ENCODE measurements around the gene ENTREP3. TPM values are rescaled to one million over a fixed set of nuclear protein-coding genes. Genes with fewer than 3 reads are reported as not detected.
A peak's percentile ranks its signal among the peaks of the same experiment; 100 is the strongest.
"Not testable (repeated sequence)": the region's sequence is repeated elsewhere in the genome, so short reads cannot be mapped to it uniquely, and the experiment has no call there.

Gene ENTREP3
- total RNA-seq, 2 donors from 2014 or later = 19.6 to 24.3 TPM

DNA sequence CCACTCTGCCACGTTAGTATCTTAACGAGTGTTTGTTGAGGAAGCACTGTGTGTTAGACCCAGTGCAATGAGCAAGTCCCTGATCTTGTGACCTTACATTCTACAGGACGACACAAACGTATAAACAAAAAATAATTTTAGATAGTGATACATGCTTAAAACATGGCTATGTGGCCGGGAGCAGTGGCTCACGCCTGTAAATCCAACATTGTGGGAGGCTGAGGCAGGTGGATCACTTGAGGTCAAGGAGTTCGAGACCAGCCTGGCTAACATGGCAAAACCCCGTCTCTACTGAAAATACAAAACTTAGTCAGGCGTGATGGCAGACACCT, 27.2 kb downstream of the ENTREP3 start:
- peak overlapping the region; percentile 18 to 58 for H3K4me3 ChIP-seq
- H3K4me1 ChIP-seq (replicated peaks) = no peaks in the 10 kb centered on the region
- H3K27ac ChIP-seq = peak overlapping the region; percentile 72 to 74
- H3K9me3 ChIP-seq = no peaks in the 10 kb centered on the region
- no peaks in the 10 kb centered on the region for H3K36me3 ChIP-seq
- H3K27me3 ChIP-seq (replicated peaks; ENCODE audit: insufficient read depth) = no peaks in the 10 kb centered on the region
- DNase-seq (ENCODE audit: low spot score) = no peak
- intact Hi-C loops (cut with DNase I) = no loop called here
- no peak for TF ChIP-seq POLR2AphosphoS5 (IDR thresholded peaks at IDR 0.05)
- TF ChIP-seq POLR2A (IDR thresholded peaks at IDR 0.05) = no peak
- TF ChIP-seq, protein P1, sequence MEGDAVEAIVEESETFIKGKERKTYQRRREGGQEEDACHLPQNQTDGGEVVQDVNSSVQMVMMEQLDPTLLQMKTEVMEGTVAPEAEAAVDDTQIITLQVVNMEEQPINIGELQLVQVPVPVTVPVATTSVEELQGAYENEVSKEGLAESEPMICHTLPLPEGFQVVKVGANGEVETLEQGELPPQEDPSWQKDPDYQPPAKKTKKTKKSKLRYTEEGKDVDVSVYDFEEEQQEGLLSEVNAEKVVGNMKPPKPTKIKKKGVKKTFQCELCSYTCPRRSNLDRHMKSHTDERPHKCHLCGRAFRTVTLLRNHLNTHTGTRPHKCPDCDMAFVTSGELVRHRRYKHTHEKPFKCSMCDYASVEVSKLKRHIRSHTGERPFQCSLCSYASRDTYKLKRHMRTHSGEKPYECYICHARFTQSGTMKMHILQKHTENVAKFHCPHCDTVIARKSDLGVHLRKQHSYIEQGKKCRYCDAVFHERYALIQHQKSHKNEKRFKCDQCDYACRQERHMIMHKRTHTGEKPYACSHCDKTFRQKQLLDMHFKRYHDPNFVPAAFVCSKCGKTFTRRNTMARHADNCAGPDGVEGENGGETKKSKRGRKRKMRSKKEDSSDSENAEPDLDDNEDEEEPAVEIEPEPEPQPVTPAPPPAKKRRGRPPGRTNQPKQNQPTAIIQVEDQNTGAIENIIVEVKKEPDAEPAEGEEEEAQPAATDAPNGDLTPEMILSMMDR (IDR thresholded peaks at IDR 0.05) = no peak
- 44% methylated on average over 9 of the region's 9 CpGs for WGBS

DNA sequence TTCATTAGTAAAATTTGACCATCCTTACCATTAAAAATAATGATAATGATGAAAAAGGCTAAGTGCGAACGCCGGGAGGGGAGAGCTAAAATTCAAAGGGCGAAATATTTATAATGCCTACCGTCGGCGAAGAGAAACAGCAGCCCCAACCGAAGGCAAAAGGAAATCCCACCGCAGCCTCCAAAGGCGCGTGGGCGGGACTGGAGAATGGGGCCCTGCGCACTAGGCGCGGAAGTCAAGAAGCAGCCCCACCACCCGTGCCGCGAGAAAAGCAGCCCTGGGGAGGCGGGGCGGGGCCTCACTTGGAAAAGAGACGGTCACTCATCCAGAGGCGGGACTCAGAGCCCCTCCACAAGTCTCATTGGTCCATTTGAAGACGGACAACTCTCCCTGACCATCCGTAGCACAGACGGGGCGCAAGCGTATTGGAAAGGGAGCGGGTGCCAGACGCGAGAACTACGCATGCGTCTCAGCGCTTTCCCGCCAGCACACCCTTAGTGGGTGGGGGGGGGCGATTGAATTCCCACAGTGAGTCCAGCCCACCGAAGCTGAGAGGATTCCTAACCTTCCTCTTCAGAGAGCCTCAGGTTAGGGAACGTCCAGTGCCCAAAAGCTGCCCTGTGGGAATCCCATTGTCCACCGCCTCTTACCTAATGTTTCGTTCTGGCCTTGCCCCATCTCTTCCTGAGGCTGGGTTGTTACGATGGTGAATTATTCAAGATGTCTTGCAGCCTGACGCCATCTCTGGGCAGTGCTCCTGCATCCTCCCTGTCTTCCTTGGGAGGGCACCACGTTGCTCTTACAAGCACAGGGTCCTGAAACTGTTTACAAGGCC, 27.8 kb downstream of the ENTREP3 start:
- intact Hi-C loops (cut with DNase I) = loop anchor here (1.0 kb wide), 1 partner anchor 21 kb away; no protein-coding TSS in a partner anchor
- WGBS = 0% methylated on average over 39 of the region's 42 CpGs
- Histone ChIP-seq H3K4me1 (replicated peaks) (no peaks in the 10 kb centered on the region), H3K9me3 (no peaks in the 10 kb centered on the region), H3K4me3 (peak overlapping the region; percentile 33 to 58), H3K36me3 (no peaks in the 10 kb centered on the region), H3K27me3 (replicated peaks; ENCODE audit: insufficient read depth) (no peaks in the 10 kb centered on the region), H3K27ac (peak overlapping the region; percentile 72 to 74)
- TF ChIP-seq POLR2A (IDR thresholded peaks at IDR 0.05) (peak; percentile 75), POLR2AphosphoS5 (IDR thresholded peaks at IDR 0.05) (peak; percentile 97)
- TF ChIP-seq, protein P1 (IDR thresholded peaks at IDR 0.05) = peak in 1 of 4 experiments; percentile 38
- peak; percentile 98 for DNase-seq (ENCODE audit: low spot score)

DNA sequence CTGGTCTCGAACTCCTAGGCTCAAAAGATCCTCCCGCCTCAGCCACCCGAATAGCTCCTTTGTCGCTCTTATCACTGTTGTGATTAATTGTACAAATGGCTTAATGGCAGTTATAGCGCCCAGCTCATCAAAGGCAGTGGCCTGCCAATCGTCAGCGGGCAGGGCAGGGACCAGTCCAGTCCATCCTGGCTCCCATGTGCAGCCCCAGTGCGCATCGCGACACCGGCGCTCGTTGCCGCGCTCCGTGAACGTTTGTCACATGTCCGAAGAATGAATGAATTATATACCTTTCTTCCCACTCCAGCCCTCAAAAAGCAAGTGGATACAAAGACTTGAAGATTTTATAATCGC, 28.4 kb downstream of the ENTREP3 start:
- no peaks in the 10 kb centered on the region for H3K9me3 ChIP-seq
- no peak for DNase-seq (ENCODE audit: low spot score)

DNA sequence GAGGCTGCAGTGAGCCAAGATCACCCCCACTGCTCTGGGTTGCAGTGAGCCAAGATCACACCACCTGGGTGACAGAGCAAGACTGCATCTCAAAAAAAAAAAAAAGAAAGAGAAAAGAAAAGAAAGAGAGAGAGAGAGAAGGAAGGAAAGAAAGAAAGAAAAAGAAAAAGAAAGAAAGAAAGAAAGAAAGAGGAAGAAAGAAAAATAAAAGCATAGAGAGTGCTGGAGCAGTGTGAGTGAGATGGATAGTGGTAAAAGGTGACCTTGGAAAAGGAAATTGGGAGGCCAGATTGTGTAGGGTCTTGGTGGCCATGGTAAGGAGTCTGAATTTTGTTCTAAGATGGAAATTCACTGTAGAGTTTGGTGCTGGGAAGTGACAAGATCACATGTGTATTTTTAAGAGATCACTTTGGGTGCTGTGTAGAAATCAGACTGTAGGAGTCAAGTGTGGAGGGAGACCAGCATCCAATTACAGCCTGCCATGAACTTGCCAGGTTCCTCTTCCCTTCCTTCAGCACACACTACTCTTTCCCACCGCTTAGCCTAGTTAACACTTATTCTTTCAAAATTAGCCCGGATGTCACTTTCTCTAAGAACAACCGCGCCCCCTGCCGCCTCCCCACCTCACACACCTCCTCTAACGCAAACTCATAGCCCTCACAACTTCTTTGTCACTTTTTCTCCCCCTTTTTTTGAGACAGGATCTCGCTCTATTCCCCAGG, 28.9 kb downstream of the ENTREP3 start:
- 0% methylated on average over 7 of the region's 7 CpGs for WGBS
- no peak for DNase-seq (ENCODE audit: low spot score)
- Histone ChIP-seq H3K4me3 (peak overlapping the region; percentile 33 to 58), H3K27me3 (replicated peaks; ENCODE audit: insufficient read depth) (no peaks in the 10 kb centered on the region), H3K9me3 (no peaks in the 10 kb centered on the region), H3K27ac (peak overlapping the region; percentile 59 to 67), H3K4me1 (replicated peaks) (no peaks in the 10 kb centered on the region), H3K36me3 (no peaks in the 10 kb centered on the region)
- TF ChIP-seq POLR2A (IDR thresholded peaks at IDR 0.05) = no peak
- no peak for TF ChIP-seq POLR2AphosphoS5 (IDR thresholded peaks at IDR 0.05)
- TF ChIP-seq, protein P1 (IDR thresholded peaks at IDR 0.05) = peak in 3 of 4 experiments; percentile 13 to 66 (median 48)
- intact Hi-C loops (cut with DNase I) = no loop called here

More for the DNA sequence above, 28.4 kb downstream of the ENTREP3 start:
- H3K27me3 ChIP-seq (replicated peaks; ENCODE audit: insufficient read depth) = no peaks in the 10 kb centered on the region
- H3K36me3 ChIP-seq = no peaks in the 10 kb centered on the region
- intact Hi-C loops (cut with DNase I) = loop anchor here (1.0 kb wide), 1 partner anchor 21 kb away; no protein-coding TSS in a partner anchor
- H3K27ac ChIP-seq = peak overlapping the region; percentile 59 to 67
- TF ChIP-seq POLR2A (IDR thresholded peaks at IDR 0.05) = no peak
- TF ChIP-seq, protein P1 (IDR thresholded peaks at IDR 0.05) = no peak
- no peak for TF ChIP-seq POLR2AphosphoS5 (IDR thresholded peaks at IDR 0.05)
- under 1% methylated on average over 19 of the region's 19 CpGs for WGBS
- no peaks in the 10 kb centered on the region for H3K4me1 ChIP-seq (replicated peaks)
- H3K4me3 ChIP-seq = peak overlapping the region; percentile 33 to 58

DNA sequence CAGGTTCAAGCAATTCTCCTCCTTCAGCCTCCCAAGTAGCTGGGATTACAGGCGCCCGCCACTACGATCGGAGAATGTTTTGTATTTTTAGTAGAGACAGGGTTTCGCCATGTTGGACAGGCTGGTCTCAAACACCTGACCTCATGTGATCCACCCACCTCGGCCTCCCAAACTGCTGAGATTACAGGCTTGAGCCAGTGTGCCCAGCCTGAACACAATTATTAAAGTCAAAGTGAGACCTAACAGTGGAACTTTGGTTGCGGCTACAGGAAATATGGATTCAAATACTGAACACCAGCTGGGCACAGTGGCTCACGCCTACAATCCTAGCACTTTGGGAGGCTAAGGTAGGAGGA, 29.9 kb downstream of the ENTREP3 start:
- intact Hi-C loops (cut with DNase I); H3K36me3 ChIP-seq; H3K9me3 ChIP-seq; H3K27ac ChIP-seq; DNase-seq (ENCODE audit: low spot score); H3K27me3 ChIP-seq (replicated peaks; ENCODE audit: insufficient read depth); H3K4me3 ChIP-seq; H3K4me1 ChIP-seq (replicated peaks): not testable (repeated sequence)
- 97% methylated on average over 8 of the region's 8 CpGs for WGBS
